AG04450 (cell line): ENCODE measurements around the gene ITPR1. TPM values are rescaled to one million over a fixed set of nuclear protein-coding genes. Genes with fewer than 3 reads are reported as not detected.

Experiments used
- CTCF ChIA-PET: fragments of 300-600, 350-600 bp; formaldehyde crosslinking; extraction: SDS; loops from one replicate; lab custom pipeline; 2022; ENCODE audit warnings: antibody characterized with exemption, inconsistent platforms; lab: Charles Lee
- POLR2A ChIA-PET: fragments of 350-600 bp; formaldehyde crosslinking; extraction: SDS; loops from one replicate; lab custom pipeline; 2021; ENCODE audit warnings: antibody characterized with exemption, inconsistent platforms; lab: Yijun Ruan, JAX
- DNase-seq: peaks from one replicate; pipeline ENCODE4 v3.0.0-alpha.2; 2011; ENCODE audit warnings: low read depth, low spot score
- H3K27ac ChIP-seq: one replicate; pipeline ENCODE4 v1.5.1; 2012; ENCODE audit warnings: low read depth, low read length, control low read depth
- H3K27me3 ChIP-seq: one replicate; pipeline ENCODE4 v1.6.0; 2012; ENCODE audit warnings: low read length; ENCODE audit not compliant: control insufficient read depth, insufficient read depth
- H3K4me3 ChIP-seq: 2 replicates; pipeline ENCODE4 v1.5.1; 2011; ENCODE audit warnings: mild to moderate bottlenecking, low read depth, low read length, control low read depth
- H3K9me3 ChIP-seq: 2 replicates; pipeline ENCODE4 v1.5.1; 2012; ENCODE audit warnings: low read length; ENCODE audit not compliant: control insufficient read depth, insufficient read depth
- CTCF ChIP-seq: IDR thresholded peaks from 2 replicates; pipeline ENCODE4 v1.5.1; 2011; ENCODE audit warnings: low read depth, low read length, control low read depth, inconsistent platforms
- polyA plus RNA-seq: library from polyadenylated mRNA; depleted of rRNA; stranded (reverse); fragments of >200 nt; gene quantifications from 2 replicates; pipeline ENCODE4 v1.2.3, GENCODE V29; 2011

The ITPR1 gene
- polyA plus RNA-seq, 1 experiment = 7.4 TPM

DNA sequence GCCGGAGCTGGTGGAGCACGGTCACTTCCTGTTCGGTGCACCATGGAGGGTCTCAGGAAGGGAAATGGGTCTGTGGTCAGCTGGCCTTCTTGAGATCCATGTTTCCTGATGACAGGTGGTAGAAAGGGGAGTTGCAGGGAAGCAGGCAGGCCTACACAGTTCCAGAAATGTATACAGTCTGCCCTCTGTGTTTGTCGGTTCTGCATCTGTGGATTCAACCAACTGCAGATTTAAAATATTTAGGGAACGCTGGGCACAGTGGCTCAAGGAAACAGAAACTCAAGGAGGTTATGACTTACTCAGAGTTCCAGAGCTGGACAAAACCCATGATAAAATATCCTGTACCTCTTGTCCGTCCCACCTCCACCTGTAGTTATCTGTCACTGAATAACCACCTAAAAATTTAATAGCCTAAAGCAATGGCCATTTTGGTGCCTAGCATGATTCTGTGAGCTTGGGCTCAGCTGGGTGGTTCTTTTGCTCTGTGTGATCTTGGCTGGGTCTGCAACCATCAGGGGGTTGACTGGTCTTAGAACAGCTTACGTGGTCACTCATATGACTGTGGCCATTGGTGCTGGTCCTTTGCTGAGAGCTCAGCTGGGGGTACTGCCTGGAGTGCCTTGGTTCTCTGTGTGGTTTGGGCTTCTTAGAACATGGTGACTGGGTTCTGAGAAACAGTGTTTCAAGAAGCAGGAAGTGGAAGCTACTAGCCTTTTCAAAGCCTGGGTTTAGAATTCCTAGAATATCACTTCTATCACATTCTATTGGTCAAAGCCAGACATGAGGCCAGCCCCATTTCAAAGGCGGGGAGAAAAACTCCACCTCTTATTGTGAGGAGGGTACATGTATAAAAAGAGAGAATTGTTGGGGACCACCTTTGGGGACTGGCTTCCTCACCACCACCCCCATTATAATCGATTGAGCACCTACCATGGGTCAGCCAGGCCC is 246.4 kb downstream of the ITPR1 start:
- DNase-seq = no peak
- H3K9me3 ChIP-seq = no peaks in the 10 kb centered on the region
- POLR2A ChIA-PET = no interaction called here
- H3K27ac ChIP-seq = no peak overlapping the region
- no peak overlapping the region for H3K4me3 ChIP-seq
- CTCF ChIA-PET = interaction anchor here (1.0 to 1.7 kb wide), 2 partner anchors 28 to 241 kb away, joined by 3 to 6 read pairs; no protein-coding TSS in a partner anchor
- TF ChIP-seq CTCF = no peak
- peaks cover 2% of the 10 kb centered on the region for H3K27me3 ChIP-seq

DNA sequence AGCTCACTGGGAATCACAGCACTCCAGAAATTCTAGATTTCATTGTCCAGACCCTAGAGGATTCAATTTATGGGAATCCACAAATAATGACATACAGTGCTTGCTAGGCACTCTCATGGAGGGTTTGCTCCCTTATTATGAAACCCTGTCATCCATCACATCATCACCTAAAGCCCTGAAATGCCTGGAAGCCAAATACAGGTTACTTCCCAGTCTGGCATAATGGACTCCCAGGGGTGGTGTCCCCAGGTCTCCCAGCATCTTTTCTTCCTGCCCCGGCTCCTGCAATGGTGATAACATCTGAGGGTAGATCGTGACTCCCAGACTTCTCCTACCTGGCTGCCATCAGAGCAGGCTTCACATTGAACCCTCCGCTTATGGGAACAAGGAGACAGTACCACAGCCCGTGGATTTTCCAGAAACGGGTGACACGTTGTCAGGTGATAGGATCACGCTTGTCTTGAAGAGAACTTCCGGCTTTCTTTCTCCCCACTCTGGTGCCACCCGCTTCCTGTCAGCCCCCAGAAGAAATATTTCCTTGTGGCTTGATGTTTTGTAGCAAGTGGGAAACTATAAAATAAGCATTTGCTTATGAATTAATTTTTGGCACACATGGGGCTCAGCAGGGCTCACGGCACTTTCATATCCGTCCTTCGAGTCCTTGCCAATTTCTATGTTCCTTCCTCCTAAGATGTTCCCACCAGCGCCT is 247.4 kb downstream of the ITPR1 start:
- ChIA-PET POLR2A (no interaction called here), CTCF (interaction anchor here (1.0 to 1.7 kb wide), 2 partner anchors 29 to 240 kb away, joined by 3 to 6 read pairs; no protein-coding TSS in a partner anchor)
- DNase-seq = no peak
- Histone ChIP-seq H3K9me3 (no peaks in the 10 kb centered on the region), H3K27ac (no peak overlapping the region), H3K27me3 (peaks cover 2% of the 10 kb centered on the region), H3K4me3 (no peak overlapping the region)
- no peak for TF ChIP-seq CTCF

- no peak for TF ChIP-seq CTCF
- DNase-seq = no peak
- POLR2A ChIA-PET = no interaction called here
- Histone ChIP-seq H3K27me3 (peaks cover 2% of the 10 kb centered on the region), H3K9me3 (no peaks in the 10 kb centered on the region), H3K27ac (no peak overlapping the region), H3K4me3 (no peak overlapping the region)
- CTCF ChIA-PET = no interaction called here
These were observed 247.9 kb downstream of the ITPR1 start for GRCh38 chr3:4741106-4741403.

DNA sequence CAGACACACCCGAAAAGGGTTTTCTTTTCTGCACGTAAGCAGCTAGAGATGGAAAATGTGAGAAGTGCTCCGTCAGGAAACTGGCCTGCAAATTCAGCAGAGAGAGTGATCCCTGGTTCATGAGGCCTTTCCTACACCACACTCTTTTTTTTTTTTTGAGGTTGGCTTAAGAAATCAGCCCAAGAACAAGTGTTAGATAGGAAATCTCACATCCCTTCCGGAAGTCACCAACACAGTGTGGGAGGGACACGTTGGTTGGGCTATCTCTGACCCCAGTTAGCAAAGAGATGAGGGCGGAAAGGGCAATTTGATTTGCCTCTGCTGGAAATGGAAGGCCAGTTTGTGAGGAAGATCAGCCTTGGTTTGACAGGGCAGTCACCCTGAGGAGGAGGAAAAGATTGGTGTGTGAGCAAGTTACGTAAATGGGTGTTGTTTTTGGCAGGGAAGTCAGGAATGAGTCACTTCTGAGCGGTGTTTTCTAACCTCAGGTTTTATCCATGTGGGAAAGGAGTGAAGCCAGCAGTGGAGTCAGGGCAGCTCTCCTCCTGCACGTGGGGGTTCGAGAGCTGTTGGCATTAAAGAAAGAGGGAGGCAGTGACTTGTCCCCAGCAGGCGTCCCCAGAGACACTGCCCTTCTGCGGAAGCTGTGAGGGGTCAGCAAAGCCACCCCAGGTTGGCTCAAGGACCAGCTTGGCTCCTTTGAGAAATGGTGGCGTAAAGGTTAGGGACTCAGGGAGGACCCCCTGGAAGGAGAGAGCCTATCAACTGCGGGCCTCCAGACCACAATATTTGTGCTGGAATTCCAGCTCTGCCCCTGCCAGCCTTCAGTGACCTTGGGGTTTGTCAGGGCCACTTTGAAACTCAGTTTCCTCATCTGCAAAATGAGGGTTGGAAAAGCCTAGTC is 248.5 kb downstream of the ITPR1 start:
- Histone ChIP-seq H3K4me3 (no peak overlapping the region), H3K9me3 (peaks cover 4% of the 10 kb centered on the region; the same call in 1 of the 2 replicates), H3K27ac (peak overlapping the region; percentile 25), H3K27me3 (peaks cover 2% of the 10 kb centered on the region)
- POLR2A ChIA-PET = no interaction called here
- TF ChIP-seq CTCF = no peak
- CTCF ChIA-PET = interaction anchor here (0.7 kb wide), 1 partner anchor 237 kb away, joined by 3 read pairs; no protein-coding TSS in a partner anchor
- DNase-seq = peak; percentile 90
